Adrenal gland (tissue), 5 donors: Measurements from ENCODE around the gene HIP1.

ENCODE experiments used
- POLR2A ChIP-seq, 2 donors: fragments of 450-650 bp; IDR thresholded peaks; one replicate each; pipeline ENCODE4 v1.6.1; 2017; ENCODE audit warnings: antibody characterized with exemption in 2 of 2, mild to moderate bottlenecking in 2 of 2, moderate library complexity in 1 of 2
- TF ChIP-seq, protein P1 (sequence below), 6 experiments: fragments of 450-650 bp in 4 of 6; fragments of 200-600 bp in 2 of 6; sonication (generic) in 1 of 6; IDR thresholded peaks; 1 replicate in 5 of 6; 2 replicates in 1 of 6; pipeline versions ENCODE4 v1.5.1 to v1.8.0; 2016 to 2021; ENCODE audit warnings: antibody characterized with exemption in 6 of 6, mild to moderate bottlenecking in 2 of 6, moderate library complexity in 1 of 6
- donor health status: DM: no; HTN: no; CAD: no.

DNA sequence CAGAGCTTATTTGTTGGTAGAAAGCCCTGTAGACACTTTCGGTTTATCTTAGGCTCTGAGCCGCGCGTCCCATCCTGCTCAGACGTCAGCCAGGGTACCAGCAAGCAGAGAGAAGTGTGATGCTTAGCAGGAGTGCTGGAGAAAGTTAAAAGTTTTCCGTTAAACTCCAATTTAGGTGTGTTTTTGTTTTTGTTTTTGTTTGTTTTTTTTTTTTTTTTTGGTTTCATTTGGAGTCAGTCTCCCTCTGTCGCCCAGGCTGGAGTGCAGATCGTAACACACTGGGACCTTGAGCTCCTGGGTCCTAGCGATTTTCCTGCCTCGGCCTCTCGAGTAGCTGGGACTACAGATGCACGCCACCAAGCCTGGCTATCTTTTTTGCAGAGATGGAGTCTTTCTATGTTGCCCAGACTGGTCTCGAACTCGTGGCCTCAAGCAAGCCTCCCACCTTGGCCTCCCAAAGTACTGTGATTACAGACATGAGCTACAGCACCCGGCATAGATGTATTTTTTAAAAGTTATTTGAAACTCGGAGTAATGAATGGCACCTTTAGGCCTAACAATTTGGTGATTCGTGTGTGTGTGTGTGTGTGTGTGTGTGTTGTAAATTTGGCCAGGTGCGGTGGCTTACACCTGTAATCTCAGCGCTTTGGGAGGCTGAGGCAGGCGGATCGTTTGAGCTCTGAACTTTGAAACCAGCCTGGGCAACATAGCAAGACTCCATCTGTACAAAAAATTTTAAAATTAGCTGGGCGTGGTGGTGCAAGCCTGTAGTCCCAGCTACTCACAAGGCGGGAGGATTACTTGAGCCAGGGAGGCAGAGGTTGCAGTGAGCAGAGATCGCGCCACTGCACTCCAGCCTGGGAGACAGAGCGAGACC, 1.3 kb upstream of the HIP1 start:
- TF ChIP-seq POLR2A (IDR thresholded peaks at IDR 0.05) = no peak
- TF ChIP-seq, protein P1, sequence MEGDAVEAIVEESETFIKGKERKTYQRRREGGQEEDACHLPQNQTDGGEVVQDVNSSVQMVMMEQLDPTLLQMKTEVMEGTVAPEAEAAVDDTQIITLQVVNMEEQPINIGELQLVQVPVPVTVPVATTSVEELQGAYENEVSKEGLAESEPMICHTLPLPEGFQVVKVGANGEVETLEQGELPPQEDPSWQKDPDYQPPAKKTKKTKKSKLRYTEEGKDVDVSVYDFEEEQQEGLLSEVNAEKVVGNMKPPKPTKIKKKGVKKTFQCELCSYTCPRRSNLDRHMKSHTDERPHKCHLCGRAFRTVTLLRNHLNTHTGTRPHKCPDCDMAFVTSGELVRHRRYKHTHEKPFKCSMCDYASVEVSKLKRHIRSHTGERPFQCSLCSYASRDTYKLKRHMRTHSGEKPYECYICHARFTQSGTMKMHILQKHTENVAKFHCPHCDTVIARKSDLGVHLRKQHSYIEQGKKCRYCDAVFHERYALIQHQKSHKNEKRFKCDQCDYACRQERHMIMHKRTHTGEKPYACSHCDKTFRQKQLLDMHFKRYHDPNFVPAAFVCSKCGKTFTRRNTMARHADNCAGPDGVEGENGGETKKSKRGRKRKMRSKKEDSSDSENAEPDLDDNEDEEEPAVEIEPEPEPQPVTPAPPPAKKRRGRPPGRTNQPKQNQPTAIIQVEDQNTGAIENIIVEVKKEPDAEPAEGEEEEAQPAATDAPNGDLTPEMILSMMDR (IDR thresholded peaks at IDR 0.05) = no peak
